Hippocampal formation (tissue), 2 donors: ENCODE data around the gene TRIM15.

Experiments used
- DNase-seq, 2 donors: peaks; one replicate each; lab custom pipeline; 2025; lab: John Stamatoyannopoulos, UW

Gene TRIM15

GRCh38 chr6:30145818-30146217 lies 17.5 kb upstream of the TRIM15 start:
- DNase-seq = no peak

GRCh38 chr6:30147096-30147495 lies 16.2 kb upstream of the TRIM15 start:
- no peak for DNase-seq

- DNase-seq = no peak
These were observed 14.1 kb upstream of the TRIM15 start for GRCh38 chr6:30149234-30149633.

- DNase-seq = no peak
These were observed 13.3 kb upstream of the TRIM15 start for GRCh38 chr6:30149858-30150550.

GRCh38 chr6:30150671-30151395 lies 12.5 kb upstream of the TRIM15 start:
- DNase-seq = no peak

GRCh38 chr6:30151580-30151979 lies 11.8 kb upstream of the TRIM15 start:
- no peak for DNase-seq

GRCh38 chr6:30152016-30152673 lies 11.2 kb upstream of the TRIM15 start:
- DNase-seq = no peak

- DNase-seq = no peak
These were observed 10.3 kb upstream of the TRIM15 start for GRCh38 chr6:30152910-30153610.

GRCh38 chr6:30154061-30154460 lies 9.3 kb upstream of the TRIM15 start:
- DNase-seq = no peak

- no peak for DNase-seq
These were observed 8.4 kb upstream of the TRIM15 start for GRCh38 chr6:30154709-30155519.

GRCh38 chr6:30155520-30156261 lies 7.7 kb upstream of the TRIM15 start:
- DNase-seq = no peak

- no peak for DNase-seq
These were observed 7.1 kb upstream of the TRIM15 start for GRCh38 chr6:30156262-30156599.

- no peak for DNase-seq
These were observed 6.6 kb upstream of the TRIM15 start for GRCh38 chr6:30156774-30157173.

- DNase-seq = no peak
These were observed 5.8 kb upstream of the TRIM15 start for GRCh38 chr6:30157581-30157980.

GRCh38 chr6:30157999-30158398 lies 5.3 kb upstream of the TRIM15 start:
- no peak for DNase-seq

GRCh38 chr6:30158475-30159040 lies 4.8 kb upstream of the TRIM15 start:
- no peak for DNase-seq

- no peak for DNase-seq
These were observed 3.1 kb upstream of the TRIM15 start for GRCh38 chr6:30160008-30160784.

GRCh38 chr6:30160785-30161531 lies 2.4 kb upstream of the TRIM15 start, which contains the start of gene TRIM10:
Gene TRIM10, minus strand, starts transcription at chr6:30161211. Its CDS starts 353 bp downstream, at chr6:30160858.
- DNase-seq = no peak
